Activated naive CD4-positive, alpha-beta T cell treated with anti-CD3 and anti-CD28 coated beads, Interleukin-2, amount 10 ng/mL, durations not matched to agents 7 days and 5 days (primary cell): Measurements from ENCODE around the gene GPLD1.
"Not testable (repeated sequence)": the region's sequence is repeated elsewhere in the genome, so short reads cannot be mapped to it uniquely, and the experiment has no call there.

Experiments used
- CTCF ChIA-PET: fragments of 350-600 bp; sonication (Branson Sonifier 250); formaldehyde crosslinking; loops from one replicate; lab custom pipeline; 2021; ENCODE audit warnings: antibody characterized with exemption; lab: Charles Lee
- DNase-seq: peaks from one replicate; pipeline ENCODE4 v3.0.0-alpha.2; 2020
- H3K27ac Mint-ChIP-seq: one replicate; pipeline ENCODE4 v1.8.0; 2021; ENCODE audit warnings: mild to moderate bottlenecking, moderate library complexity, mixed read lengths
- H3K27me3 Mint-ChIP-seq: one replicate; pipeline ENCODE4 v1.8.0; 2021; ENCODE audit warnings: mild to moderate bottlenecking, mixed read lengths
- H3K36me3 Mint-ChIP-seq: one replicate; pipeline ENCODE4 v1.8.0; 2021; ENCODE audit warnings: mixed read lengths
- H3K4me1 Mint-ChIP-seq: one replicate; pipeline ENCODE4 v1.8.0; 2021; ENCODE audit warnings: mixed read lengths
- H3K4me3 Mint-ChIP-seq: one replicate; pipeline ENCODE4 v1.8.0; 2021; ENCODE audit warnings: mild to moderate bottlenecking, moderate library complexity, mixed read lengths
- H3K9me3 Mint-ChIP-seq: one replicate; pipeline ENCODE4 v1.8.0; 2021; ENCODE audit warnings: mixed read lengths

Gene GPLD1

DNA sequence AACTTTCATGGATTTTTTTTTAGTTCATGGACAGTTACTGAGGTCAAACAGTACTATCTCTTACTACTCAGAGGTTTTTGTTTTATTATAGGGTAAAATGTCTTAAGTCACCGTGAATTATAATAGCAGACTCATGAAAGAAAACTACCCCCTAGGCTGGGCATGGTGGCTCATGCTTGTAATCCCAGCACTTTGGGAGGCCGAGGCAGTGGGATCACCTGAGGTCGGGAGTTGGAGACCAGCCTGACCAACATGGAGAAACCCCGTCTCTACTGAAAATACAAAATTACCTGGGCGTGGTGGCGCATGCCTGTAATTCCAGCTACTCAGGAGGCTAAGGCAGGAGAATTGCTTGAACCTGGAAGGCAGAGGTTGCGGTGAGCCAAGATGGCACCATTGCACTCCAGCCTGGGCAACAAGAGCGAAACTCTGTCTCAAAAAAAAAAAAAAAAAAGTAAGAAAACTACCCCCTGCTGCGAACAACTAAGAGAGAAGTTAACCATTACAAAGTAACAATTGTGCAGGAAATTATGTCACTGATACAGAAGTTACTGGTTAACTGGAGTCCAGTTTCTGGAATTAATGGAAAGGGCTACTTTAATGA lies 106.4 kb downstream of the GPLD1 start:
- peaks cover 18% of the 10 kb centered on the region for H3K27me3 Mint-ChIP-seq
- H3K27ac Mint-ChIP-seq, H3K4me3 Mint-ChIP-seq, H3K9me3 Mint-ChIP-seq, H3K4me1 Mint-ChIP-seq, H3K36me3 Mint-ChIP-seq, CTCF ChIA-PET, DNase-seq: not testable (repeated sequence)

GRCh38 chr6:24382220-24382540 lies 107.2 kb downstream of the GPLD1 start:
- DNase-seq = no peak
- CTCF ChIA-PET = no interaction called here
- no peaks in the 10 kb centered on the region for H3K9me3 Mint-ChIP-seq
- no peaks in the 10 kb centered on the region for H3K4me1 Mint-ChIP-seq
- H3K27me3 Mint-ChIP-seq = peaks cover 15% of the 10 kb centered on the region
- no peak overlapping the region for H3K4me3 Mint-ChIP-seq
- H3K36me3 Mint-ChIP-seq = no peaks in the 10 kb centered on the region
- H3K27ac Mint-ChIP-seq = no peak overlapping the region

- DNase-seq = no peak
- Mint-ChIP-seq H3K4me1 (no peaks in the 10 kb centered on the region), H3K36me3 (no peaks in the 10 kb centered on the region), H3K4me3 (no peak overlapping the region), H3K27me3 (peaks cover 14% of the 10 kb centered on the region), H3K9me3 (no peaks in the 10 kb centered on the region), H3K27ac (peak overlapping the region; percentile 50)
- CTCF ChIA-PET = no interaction called here
Measured at GRCh38 chr6:24381476-24382219, 107.7 kb downstream of the GPLD1 start.

DNA sequence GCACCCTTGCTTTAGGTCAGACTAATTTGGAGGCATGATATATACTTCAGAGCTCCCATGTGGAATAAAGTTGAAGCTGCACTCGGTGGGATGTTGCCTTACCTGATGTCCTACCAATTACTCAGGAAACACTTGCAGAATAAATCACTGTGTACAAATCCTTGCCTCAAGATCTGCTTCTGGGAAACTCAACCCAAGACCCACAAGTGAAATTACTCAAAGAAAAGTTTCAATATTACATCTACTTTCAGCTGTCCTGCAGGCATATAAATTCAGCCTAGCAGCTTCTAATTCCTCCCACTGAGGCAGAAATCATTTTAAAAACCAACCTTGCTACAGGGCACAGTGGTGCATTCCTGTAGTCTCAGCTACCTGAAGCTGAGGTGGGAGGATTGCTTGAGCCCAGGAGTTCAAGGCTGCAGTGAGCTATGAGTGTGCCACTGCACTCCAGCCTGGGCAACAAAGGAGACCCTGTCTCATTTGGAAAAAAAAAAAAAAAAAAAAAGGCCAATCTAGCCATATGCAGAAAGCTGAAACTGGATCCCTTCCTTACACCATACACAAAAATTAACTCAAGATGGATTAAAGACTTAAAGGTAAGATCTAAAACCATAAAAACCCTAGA lies 110.8 kb downstream of the GPLD1 start:
- Mint-ChIP-seq H3K27ac (no peak overlapping the region), H3K4me3 (no peak overlapping the region), H3K9me3 (no peaks in the 10 kb centered on the region), H3K27me3 (peaks cover 24% of the 10 kb centered on the region), H3K4me1 (no peaks in the 10 kb centered on the region), H3K36me3 (no peaks in the 10 kb centered on the region)
- CTCF ChIA-PET = interaction anchor here (1.1 kb wide), 1 partner anchor 10 kb away, joined by 3 read pairs; no protein-coding TSS in a partner anchor
- no peak for DNase-seq
